ENCODE data around the gene ICA1L. TPM values are rescaled to one million over a fixed set of nuclear protein-coding genes. Genes with fewer than 3 reads are reported as not detected.
A peak's percentile ranks its signal among the peaks of the same experiment; 100 is the strongest.

The ICA1L gene
- total and polyA plus RNA-seq, 2 of the 13 experiments (the other 11 are each of a cell fraction or from before 2014, with no cell fraction given) = 1.5 to 2.4 TPM

DNA sequence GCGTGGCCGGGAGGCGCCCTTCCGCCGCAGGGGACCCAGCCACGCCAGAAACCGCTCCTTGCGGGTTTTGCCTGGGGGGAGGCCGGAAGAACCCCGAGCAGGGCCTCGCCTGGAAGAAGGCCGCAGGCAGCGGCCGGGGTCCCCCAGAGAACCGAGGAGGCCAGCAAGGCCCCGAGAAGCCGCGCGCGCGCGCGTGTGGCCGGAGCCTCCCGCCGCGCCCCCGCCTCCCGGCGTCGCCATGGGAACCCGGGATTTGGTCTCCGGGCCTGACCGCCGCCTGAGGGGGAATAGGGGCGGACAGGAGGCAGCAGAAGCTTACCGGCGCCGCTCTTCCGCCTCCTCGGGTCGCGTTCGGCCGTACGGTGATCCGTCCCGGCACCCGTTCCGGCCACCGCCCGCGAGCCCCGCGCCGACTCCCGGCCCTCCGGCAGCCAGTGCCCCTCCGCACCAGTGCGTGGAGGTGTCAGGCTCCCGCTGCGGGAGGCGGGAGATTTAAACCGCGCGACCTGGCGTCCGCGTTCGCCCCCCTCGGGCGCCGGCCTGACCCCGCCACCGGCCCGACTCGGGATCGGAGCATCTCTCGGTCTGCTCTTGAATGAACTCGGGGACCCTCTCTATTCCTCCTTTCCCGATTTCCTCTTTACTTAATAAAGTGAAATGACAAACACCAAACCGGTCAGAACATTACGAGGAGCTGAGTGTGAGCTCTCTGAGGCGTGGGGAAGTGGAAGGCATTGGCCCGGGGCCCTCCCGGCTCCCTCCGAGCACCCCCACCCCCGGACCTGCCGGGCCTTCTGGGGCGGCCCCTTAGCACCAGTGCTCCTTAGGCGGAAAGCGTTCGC lies at the start of gene ICA1L (continued):
- TF ChIP-seq EP300 (IDR thresholded peaks at IDR 0.05; ENCODE audit: low read depth in 2 of 2, low read length in 2 of 2) (no peak), EP300 (CRISPR knock-in tag; IDR thresholded peaks at IDR 0.05; ENCODE audit: borderline replicate concordance) (no peak), ZNF276 (CRISPR knock-in tag; IDR thresholded peaks at IDR 0.05; ENCODE audit: low read depth) (peak; percentile 37; the same call in 1 of the 2 replicates), ZNF839 (CRISPR knock-in tag; IDR thresholded peaks at IDR 0.05; ENCODE audit: borderline replicate concordance) (peak; percentile 23; the same call in 1 of the 2 replicates), HNRNPLL (IDR thresholded peaks at IDR 0.05; ENCODE audit: low read depth, low read length, poor library complexity, severe bottlenecking) (peak; percentile 76), ZNF225 (CRISPR knock-in tag; IDR thresholded peaks at IDR 0.05) (peak; percentile 88; the same call in 1 of the 2 replicates), CBX2 (IDR thresholded peaks at IDR 0.05; ENCODE audit: low read depth, low read length) (no peak), CBX2 (CRISPR knock-in tag; IDR thresholded peaks at IDR 0.05; ENCODE audit: low read depth) (peak; percentile 70; the same call in 1 of the 2 replicates), SNAPC4 (CRISPR knock-in tag; IDR thresholded peaks at IDR 0.05) (no peak), POLR2AphosphoS5 (IDR thresholded peaks at IDR 0.05; ENCODE audit: low read depth, low read length) (0 out of 2 replicates have a peak, but pooled peaks have one; percentile 8), ELF4 (CRISPR knock-in tag; IDR thresholded peaks at IDR 0.05; ENCODE audit: borderline replicate concordance) (peak; percentile 62; the same call in 1 of the 2 replicates), ZNF546 (CRISPR knock-in tag; conservative IDR thresholded peaks at IDR 0.05) (peak; percentile 85; the same call in 1 of the 2 replicates), ZNF543 (CRISPR knock-in tag; IDR thresholded peaks at IDR 0.05) (peak; percentile 73; the same call in 1 of the 2 replicates), FOXK2 (IDR thresholded peaks at IDR 0.05) (no peak), HDAC1 (CRISPR knock-in tag; IDR thresholded peaks at IDR 0.05) (peak; percentile 80), ZSCAN12 (CRISPR knock-in tag; IDR thresholded peaks at IDR 0.05) (0 out of 2 replicates have a peak, but pooled peaks have one; percentile 57)
- TF ChIP-seq, protein P1, sequence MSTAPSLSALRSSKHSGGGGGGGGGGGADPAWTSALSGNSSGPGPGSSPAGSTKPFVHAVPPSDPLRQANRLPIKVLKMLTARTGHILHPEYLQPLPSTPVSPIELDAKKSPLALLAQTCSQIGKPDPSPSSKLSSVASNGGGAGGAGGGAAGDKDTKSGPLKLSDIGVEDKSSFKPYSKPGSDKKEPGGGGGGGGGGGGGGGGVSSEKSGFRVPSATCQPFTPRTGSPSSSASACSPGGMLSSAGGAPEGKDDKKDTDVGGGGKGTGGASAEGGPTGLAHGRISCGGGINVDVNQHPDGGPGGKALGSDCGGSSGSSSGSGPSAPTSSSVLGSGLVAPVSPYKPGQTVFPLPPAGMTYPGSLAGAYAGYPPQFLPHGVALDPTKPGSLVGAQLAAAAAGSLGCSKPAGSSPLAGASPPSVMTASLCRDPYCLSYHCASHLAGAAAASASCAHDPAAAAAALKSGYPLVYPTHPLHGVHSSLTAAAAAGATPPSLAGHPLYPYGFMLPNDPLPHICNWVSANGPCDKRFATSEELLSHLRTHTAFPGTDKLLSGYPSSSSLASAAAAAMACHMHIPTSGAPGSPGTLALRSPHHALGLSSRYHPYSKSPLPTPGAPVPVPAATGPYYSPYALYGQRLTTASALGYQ (CRISPR knock-in tag; IDR thresholded peaks at IDR 0.05) = 0 out of 2 replicates have a peak, but pooled peaks have one; percentile 20
- TF ChIP-seq, protein P2, sequence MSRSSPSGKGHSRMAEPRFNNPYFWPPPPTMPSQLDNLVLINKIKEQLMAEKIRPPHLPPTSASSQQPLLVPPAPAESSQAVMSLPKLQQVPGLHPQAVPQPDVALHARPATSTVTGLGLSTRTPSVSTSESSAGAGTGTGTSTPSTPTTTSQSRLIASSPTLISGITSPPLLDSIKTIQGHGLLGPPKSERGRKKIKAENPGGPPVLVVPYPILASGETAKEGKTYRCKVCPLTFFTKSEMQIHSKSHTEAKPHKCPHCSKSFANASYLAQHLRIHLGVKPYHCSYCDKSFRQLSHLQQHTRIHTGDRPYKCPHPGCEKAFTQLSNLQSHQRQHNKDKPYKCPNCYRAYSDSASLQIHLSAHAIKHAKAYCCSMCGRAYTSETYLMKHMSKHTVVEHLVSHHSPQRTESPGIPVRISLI (CRISPR knock-in tag; IDR thresholded peaks at IDR 0.05; ENCODE audit: borderline replicate concordance) = 0 out of 2 replicates have a peak, but pooled peaks have one; percentile 24

Data from HepG2 (cell line).